VCaP (cell line): Measurements from ENCODE around the gene CPNE7.

Source experiments
- H3K27ac ChIP-seq: fragments of 450-650 bp; 2 replicates; pipeline ENCODE4 v1.5.1; 2017
- CTCF ChIP-seq: fragments of 450-650 bp; conservative IDR thresholded peaks from 2 replicates; pipeline ENCODE4 v1.5.1; 2017; ENCODE audit warnings: mild to moderate bottlenecking, moderate library complexity

The CPNE7 gene

GRCh38 chr16:89642574-89642973 lies 67.0 kb downstream of the CPNE7 start:
- TF ChIP-seq CTCF: no peak
- H3K27ac ChIP-seq: no peak overlapping the region

- H3K27ac ChIP-seq: no peak overlapping the region
- no peak for TF ChIP-seq CTCF
These were observed 68.3 kb downstream of the CPNE7 start for GRCh38 chr16:89643769-89644300.

- H3K27ac ChIP-seq: no peak overlapping the region
- no peak for TF ChIP-seq CTCF
These were observed 69.6 kb downstream of the CPNE7 start for GRCh38 chr16:89645122-89645521.

- no peak overlapping the region for H3K27ac ChIP-seq
- no peak for TF ChIP-seq CTCF
These were observed 70.7 kb downstream of the CPNE7 start for GRCh38 chr16:89646270-89646669.
